Mononuclear cell (primary cell): ENCODE results near the gene HTR4. TPM values are rescaled to one million over a fixed set of nuclear protein-coding genes. Genes with fewer than 3 reads are reported as not detected.
"Not testable (repeated sequence)": the region's sequence is repeated elsewhere in the genome, so short reads cannot be mapped to it uniquely, and the experiment has no call there.

Source experiments
- H3K27me3 ChIP-seq: 2 replicates; pipeline ENCODE4 v1.6.0; 2011; ENCODE audit warnings: low read length, control low read depth; ENCODE audit not compliant: insufficient read depth
- H3K4me1 ChIP-seq: 2 replicates; pipeline ENCODE4 v1.5.1; 2011; ENCODE audit warnings: mild to moderate bottlenecking, low read length, control low read depth; ENCODE audit not compliant: insufficient read depth
- H3K4me3 ChIP-seq: 2 replicates; pipeline ENCODE4 v1.5.1; 2011; ENCODE audit warnings: mild to moderate bottlenecking, low read length, moderate library complexity
- H3K9me3 ChIP-seq: 2 replicates; pipeline ENCODE4 v1.5.1; 2011; ENCODE audit warnings: low read depth, mild to moderate bottlenecking, control low read depth, low read length
- total RNA-seq: library from RNA; depleted of rRNA; stranded (reverse); fragments of >200 nt; gene quantifications from one replicate; pipeline ENCODE4 v1.2.3, GENCODE V29; 2012

HTR4 gene
- total RNA-seq, 1 donor = not detected

DNA sequence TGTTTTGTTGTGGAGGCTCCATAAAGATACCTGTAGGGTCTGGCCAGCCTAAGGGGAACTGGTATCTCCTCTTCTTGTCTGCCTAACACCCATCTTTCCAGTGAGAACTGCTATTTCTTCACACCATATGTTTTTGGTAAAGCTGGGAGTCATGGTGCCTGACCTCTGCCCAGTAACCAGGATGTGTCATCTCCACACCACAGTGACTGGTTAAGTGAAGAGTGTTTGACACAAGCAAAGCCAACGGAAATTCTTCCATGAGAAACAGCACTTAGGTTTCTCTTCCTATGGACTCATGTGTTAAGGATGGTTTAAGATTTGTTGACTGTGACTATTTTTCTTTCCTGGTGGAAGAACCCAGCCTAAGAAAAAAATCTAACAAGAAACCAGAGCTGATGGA, 111.5 kb downstream of the HTR4 start:
- Histone ChIP-seq H3K4me1 (no peaks in the 10 kb centered on the region), H3K9me3 (no peaks in the 10 kb centered on the region), H3K4me3 (no peak overlapping the region), H3K27me3 (no peaks in the 10 kb centered on the region)

DNA sequence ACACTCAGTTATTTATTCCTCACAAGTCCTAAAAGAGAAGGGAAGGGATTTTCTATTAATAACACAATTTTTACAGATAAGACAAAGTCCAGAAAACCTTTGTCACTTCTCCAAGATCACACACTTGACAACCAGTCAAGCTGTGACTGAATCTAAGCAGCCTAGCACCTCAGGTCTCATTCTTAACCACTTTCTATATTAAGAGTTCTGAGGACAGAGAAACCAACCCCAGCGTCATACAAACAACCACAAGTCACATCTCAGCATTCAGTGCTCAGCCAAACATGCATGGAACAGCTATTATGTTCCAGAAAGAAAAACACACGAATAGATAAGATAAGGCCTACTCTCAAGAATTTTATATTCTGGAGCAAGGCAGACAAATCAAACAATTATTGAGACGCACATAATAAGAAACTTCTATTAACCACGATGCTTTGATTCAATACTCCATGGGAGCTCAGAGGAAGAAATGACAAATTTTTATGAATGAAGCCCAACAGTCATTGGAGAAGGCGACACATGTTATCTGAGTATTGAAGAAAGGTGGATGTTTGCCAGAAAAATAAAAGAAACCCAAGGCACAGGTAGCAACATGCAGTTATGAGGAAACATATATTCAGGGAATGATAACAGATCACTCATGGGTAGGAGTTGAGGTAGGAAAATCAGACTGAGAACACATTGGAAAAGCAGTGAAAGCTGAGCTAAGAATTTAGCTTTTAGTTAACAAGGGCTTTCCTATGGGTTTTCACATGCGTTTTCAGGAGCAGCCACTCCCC, 113.1 kb downstream of the HTR4 start:
- no peaks in the 10 kb centered on the region for H3K4me1 ChIP-seq
- H3K27me3 ChIP-seq = peaks cover 2% of the 10 kb centered on the region
- no peaks in the 10 kb centered on the region for H3K9me3 ChIP-seq
- H3K4me3 ChIP-seq = no peak overlapping the region

DNA sequence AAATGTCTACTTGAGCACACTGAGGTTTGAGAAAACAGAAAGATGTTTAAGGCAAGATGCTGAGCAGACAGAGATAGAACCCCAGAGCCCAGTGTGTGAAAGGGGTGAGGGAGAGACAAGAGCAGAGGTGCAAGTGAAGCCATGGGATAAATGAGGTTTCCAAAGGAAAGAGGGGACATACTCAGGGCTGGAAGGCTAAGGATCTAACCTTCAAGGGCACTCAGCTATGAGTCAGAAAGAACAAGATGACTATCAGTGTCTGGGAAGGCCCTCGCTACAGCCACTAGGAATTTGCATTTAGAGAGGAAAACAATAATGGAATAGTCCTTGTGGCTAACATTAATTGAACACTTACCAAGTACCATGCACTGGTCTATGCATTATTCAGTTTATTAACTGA, 113.7 kb downstream of the HTR4 start:
- Histone ChIP-seq H3K4me1 (no peaks in the 10 kb centered on the region), H3K27me3 (peaks cover 2% of the 10 kb centered on the region), H3K9me3 (no peaks in the 10 kb centered on the region), H3K4me3 (no peak overlapping the region)

DNA sequence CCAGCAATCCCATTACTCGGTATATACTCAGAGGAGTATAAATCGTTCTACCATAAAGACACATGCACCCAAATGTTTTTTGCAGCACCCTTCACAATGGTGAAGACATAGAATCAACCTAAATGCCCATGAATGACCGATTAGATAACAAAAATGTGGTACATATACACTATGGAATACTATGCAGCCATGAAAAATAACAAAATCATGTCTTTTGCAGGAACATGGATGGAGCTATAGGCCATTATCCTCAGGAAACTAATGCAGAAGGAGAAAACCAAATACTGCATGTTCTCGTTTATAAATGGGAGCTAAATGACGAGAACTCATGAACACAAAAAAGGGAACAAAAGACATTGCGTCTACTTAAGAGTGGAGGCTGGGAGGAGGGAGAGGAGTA, 114.5 kb downstream of the HTR4 start:
- Histone ChIP-seq H3K4me1 (no peaks in the 10 kb centered on the region), H3K27me3 (peaks cover 2% of the 10 kb centered on the region), H3K9me3 (no peaks in the 10 kb centered on the region), H3K4me3 (no peak overlapping the region)

DNA sequence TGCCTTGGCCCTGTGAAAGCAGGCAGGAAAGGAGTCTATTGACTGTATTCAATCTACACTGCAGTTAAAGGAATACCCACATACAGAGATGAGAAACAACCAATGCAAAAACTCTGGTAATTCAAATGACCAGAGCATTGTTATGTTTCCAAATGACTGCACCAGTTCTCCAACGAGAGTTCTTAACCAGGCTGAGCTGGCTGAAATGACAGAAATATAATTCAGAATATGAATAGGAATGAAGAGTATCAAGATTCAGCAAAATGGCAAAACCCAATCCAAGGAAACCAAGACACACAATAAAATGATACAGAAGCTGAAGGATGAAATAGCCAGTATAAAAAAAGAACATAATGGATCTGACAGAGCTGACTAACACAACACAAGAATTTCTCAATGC, 119.1 kb downstream of the HTR4 start:
- Histone ChIP-seq H3K9me3 (no peaks in the 10 kb centered on the region), H3K4me3 (no peak overlapping the region)

DNA sequence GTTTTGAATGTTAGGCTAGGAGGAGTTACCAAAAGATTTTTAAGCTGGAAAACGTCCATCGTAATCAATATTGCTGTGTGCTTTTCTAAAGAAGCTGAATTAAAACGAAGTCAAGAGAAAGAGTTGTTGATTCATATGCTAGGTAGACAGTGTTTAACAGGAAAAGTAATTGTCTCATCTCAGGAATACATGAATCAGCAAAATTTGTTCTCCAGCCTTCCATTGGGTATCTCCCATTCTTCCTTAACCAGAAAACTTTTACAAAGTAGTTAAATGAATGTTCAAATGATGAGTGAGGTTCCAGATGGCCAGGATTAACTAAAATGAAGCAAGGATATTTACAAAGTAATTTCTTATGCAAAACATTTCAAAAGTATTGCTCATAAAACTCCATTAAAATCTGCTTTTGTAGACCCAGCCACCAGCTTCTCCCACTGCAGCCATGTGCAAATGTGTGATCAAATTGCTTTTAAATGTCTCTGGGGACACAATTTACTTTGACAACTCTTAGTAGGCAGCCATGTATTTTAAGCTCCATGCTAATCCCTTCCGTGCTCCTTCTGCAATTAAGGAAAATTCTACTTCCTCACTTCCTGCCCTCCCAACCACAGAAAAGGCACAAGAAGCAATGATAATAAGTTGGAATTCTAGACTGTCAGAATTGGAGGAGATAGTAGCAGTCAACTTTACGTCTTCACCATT, 121.2 kb downstream of the HTR4 start:
- peaks cover 2% of the 10 kb centered on the region for H3K27me3 ChIP-seq
- H3K9me3 ChIP-seq = peaks cover 12% of the 10 kb centered on the region
- H3K4me3 ChIP-seq = no peak overlapping the region
- no peaks in the 10 kb centered on the region for H3K4me1 ChIP-seq

More for the DNA sequence above, 119.1 kb downstream of the HTR4 start:
- Histone ChIP-seq H3K27me3 (peaks cover 2% of the 10 kb centered on the region), H3K4me1 (no peaks in the 10 kb centered on the region)

DNA sequence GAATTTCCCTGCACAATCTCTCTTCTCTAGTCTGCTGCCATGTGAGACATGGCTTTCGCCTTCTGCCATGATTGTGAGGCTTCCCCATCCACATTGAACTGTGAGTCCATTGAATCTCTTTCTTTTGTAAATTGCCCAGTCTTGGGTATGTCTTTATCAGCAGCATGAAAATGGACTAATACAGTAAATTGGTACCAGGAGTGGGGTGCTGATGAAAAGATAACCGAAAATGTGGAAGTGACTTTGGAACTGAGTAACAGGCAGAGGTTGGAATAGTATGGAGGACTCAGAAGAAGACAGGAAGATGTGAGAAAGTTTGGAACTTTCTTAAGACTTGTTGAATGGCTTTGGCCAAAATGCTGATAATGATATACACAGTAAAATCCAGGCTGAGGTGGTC, 124.9 kb downstream of the HTR4 start:
- not testable (repeated sequence) for H3K4me3 ChIP-seq, H3K4me1 ChIP-seq

DNA sequence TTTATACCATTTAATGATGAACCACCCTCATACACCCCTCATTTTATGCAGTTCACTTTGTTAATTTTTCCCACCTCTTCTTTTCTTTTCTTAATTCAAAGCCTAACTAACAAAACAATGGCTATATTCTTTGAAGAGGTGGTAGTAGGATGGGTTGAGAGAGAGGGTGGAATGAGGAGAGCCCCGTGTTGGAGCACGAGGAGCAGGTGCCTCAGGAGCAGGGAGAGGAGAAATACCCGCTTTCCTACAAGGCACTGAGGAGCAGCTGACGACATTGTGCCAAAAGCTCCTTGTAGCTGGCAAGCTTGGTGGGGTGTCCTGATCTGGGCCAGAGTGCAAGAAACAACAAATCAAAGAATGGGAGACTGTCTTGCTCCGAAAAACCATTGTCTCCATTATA, 129.6 kb downstream of the HTR4 start:
- Histone ChIP-seq H3K9me3 (peaks cover 8% of the 10 kb centered on the region), H3K4me1 (no peaks in the 10 kb centered on the region), H3K4me3 (no peak overlapping the region), H3K27me3 (no peaks in the 10 kb centered on the region)

More for the DNA sequence above, 124.9 kb downstream of the HTR4 start:
- peaks cover 12% of the 10 kb centered on the region for H3K9me3 ChIP-seq
- not testable (repeated sequence) for H3K27me3 ChIP-seq

DNA sequence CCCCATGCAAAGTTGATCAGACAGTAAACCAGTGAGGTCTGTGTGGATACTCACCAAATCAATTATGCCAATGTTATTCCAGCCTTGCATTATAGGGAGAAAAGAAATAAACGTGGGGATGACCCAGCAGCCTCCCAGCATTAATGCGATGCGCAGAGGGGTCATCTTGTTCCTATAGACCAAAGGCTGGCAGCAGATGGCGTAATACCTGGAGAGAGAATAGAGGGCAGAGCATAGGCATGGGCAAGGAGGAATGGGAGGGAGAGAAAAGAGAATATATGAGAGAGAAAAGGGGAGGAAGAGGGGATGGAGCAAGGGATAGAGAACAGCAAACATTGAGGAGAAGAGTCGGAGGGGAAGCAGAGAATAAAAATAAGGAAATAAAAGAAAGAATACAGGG, 131.2 kb downstream of the HTR4 start:
- H3K27me3 ChIP-seq = no peaks in the 10 kb centered on the region
- no peak overlapping the region for H3K4me3 ChIP-seq
- H3K4me1 ChIP-seq = no peaks in the 10 kb centered on the region
- H3K9me3 ChIP-seq = no peaks in the 10 kb centered on the region

DNA sequence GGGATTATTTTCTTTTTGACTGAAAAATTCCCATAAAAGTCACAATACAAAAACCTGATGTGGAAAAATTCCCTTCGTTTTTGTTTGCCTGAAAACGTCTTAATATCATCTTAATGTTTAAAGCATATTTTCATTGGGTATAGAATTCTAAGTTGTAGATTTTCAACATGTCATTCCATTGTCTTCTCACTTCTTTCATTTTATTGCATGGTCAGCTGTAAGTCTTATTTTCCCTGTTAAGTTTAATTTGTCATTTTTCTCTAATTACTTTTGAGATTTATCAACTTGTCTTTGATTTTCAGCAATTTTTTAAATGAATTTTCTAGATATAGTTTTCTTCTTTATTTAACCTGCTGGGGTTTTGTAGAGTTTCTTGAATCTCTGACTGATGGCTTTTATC, 138.9 kb downstream of the HTR4 start:
- Histone ChIP-seq H3K27me3 (no peaks in the 10 kb centered on the region), H3K4me1 (no peaks in the 10 kb centered on the region), H3K9me3 (peaks cover 6% of the 10 kb centered on the region), H3K4me3 (no peak overlapping the region)

DNA sequence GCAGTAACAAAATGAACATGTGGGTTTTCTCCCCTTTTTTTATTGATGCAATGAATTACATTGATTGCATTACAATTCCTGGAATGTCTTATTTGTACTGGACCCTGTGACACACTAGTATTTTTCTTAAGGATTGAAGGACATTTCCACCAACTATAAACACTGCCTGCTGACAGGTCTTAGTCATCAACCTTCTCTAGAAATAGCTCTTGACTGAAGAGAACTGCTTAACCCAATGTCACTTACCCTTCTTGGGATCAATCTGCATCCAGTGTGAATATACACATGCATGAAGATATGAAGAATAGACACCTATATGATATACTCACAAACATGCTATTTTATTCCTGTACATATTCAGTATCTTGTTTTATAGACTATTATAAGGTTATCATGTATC, 140.0 kb downstream of the HTR4 start:
- H3K9me3 ChIP-seq = peaks cover 6% of the 10 kb centered on the region
- no peak overlapping the region for H3K4me3 ChIP-seq
- no peaks in the 10 kb centered on the region for H3K4me1 ChIP-seq
- H3K27me3 ChIP-seq = no peaks in the 10 kb centered on the region

DNA sequence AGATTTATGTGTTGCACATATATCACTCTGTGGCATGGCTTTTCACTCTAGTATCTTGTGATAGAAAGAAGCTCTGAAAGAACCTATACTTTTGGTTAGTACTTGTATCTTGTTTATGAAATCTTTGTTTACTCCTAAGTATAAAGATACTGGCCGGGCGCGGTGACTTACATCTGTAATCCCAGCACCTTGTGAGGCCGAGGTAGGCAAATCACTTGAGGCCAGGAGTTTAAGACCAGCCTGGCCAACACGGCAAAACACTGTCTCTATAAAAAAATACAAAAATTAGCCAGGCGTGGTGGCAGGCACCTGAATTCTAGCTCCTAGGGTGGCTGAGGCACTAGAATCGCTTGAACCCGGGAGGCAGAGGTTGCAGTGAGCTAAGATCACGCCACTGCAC, 141.8 kb downstream of the HTR4 start:
- Histone ChIP-seq H3K9me3 (peaks cover 6% of the 10 kb centered on the region), H3K27me3 (no peaks in the 10 kb centered on the region), H3K4me1 (no peaks in the 10 kb centered on the region), H3K4me3 (no peak overlapping the region)

DNA sequence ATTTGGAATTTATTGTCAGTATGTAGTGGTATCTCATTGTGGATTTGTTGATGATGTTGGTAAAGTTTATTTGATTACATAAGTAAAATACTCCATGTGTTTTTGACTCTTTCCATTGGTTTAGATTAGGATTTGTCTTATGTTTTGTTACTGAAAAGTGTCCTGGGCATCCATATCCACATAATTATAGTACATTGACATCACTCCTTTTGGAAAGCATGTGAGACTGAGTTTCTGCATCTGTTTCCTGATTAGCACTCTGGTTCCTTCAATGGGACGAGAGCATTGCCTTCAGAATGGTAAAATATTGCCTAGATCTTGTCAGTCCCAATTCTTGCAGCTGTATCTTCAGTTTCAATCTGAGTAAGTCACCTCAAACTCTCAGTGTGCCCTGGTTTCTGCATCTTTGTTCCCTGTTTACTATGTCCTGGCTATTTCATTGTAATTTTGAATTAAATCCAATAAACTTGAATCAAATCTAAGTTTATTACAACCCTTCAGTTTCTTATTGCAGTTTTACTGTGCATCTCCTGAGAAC, 142.4 kb downstream of the HTR4 start:
- Histone ChIP-seq H3K27me3 (no peaks in the 10 kb centered on the region), H3K4me1 (no peaks in the 10 kb centered on the region), H3K9me3 (peaks cover 6% of the 10 kb centered on the region), H3K4me3 (no peak overlapping the region)

DNA sequence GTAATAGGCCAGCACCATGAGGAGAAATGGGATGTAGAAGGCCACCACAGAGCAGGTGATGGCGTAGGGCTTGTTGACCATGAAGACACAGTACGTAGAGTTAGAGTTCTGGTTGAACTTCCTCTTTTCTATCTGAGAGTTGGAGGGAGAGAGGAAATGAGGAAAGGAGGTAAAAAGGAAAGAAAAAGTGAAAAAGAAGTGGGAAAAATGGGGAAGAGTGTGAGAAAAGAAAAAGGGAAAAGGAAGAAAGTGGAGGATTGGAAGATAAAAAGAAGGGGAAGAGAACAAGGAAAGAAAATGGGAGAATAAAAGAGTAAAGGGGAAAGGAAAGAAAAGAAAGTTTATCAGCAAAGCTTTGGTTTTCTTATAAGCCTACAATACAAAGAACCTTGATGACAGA, 144.4 kb downstream of the HTR4 start:
- Histone ChIP-seq H3K4me3 (no peak overlapping the region), H3K27me3 (no peaks in the 10 kb centered on the region), H3K4me1 (no peaks in the 10 kb centered on the region), H3K9me3 (peaks cover under 1% of the 10 kb centered on the region)

DNA sequence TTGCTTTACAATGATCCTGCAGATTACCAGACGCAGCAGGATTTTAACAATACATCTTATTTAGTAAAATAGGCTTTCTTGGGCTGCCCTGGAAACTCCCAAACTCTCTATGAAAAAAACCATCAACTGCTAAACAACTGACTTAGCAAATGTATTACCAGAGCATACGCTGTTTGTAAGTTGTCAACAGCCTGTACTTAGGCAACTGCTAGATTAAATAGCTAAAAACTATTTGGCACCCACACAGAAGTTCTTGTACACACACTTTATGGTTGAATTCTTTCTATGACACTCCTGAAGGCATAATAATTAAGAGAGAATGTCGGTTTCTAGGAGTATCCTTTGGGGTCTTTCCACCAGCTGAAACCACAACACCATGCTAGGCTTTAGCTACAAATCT, 146.7 kb downstream of the HTR4 start:
- no peaks in the 10 kb centered on the region for H3K9me3 ChIP-seq
- no peaks in the 10 kb centered on the region for H3K4me1 ChIP-seq
- H3K4me3 ChIP-seq = no peak overlapping the region
- H3K27me3 ChIP-seq = no peaks in the 10 kb centered on the region
